GM18519 (cell line): ENCODE data around the gene SYT6.
"Not testable (repeated sequence)": the region's sequence is repeated elsewhere in the genome, so short reads cannot be mapped to it uniquely, and the experiment has no call there.

Experiments
- ATAC-seq: cut with Tn5 transposase; IDR thresholded peaks from one replicate; pipeline ENCODE4 v1.9.1; 2021; ENCODE audit warnings: mild to moderate bottlenecking, moderate library complexity; ENCODE audit not compliant: unreplicated experiment, low FRiP score

SYT6 gene

DNA sequence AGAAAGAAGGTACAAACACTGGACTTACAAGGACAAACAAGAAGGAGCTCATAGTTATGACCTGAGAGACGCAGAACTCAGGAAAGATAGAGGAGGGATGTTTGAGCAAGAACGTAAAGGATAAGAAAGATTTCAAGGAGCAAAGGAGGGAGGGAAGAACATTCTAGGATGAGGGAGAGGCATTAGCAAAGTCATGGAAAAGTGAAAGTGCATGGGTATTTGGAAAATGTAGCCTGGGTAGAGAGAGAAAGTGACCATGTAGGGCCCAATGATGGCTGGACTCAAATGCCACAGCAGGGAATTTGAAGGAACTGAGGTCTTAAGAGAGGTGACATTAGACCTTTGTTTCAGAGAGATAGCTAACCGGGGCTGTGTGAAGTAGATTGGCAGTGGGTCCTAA lies 76.5 kb downstream of the SYT6 start:
- ATAC-seq, result no peak

- no peak for ATAC-seq
Observed at GRCh38 chr1:114076308-114076707, 77.4 kb downstream of the SYT6 start.

DNA sequence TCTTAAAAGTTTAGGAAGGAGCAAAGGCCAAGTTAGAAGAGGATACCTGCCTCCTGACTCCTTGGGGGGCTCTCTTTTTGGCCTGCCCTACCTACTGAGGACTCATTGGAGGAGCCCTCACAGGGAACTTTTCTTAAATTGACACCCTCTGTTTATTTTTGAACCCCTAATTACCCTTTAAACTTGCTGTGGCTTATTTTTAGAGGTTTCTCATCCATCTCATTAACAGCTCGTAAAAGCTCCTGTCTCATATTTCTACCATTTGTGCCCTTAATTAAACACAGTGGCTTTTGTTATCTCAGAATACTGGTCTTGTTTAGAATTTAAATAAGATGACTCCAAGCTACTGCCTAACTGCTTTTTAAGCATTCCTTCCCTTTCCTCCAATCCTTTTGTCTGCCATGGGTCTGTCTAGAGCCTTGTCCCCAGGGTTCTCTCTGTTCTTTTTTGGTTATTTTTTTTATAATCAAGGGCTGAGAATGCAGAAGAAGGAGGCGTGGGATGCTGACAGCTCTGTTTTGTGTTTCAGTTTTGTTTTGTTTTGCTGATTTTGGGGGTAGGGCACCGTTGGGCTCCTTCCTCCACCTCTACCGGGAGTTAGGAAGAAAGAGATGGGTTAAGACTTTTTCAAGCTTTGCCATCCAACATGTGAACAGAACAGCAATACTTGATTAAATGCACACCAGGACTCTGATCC lies 78.0 kb downstream of the SYT6 start:
- no peak for ATAC-seq

GRCh38 chr1:114075105-114075504 lies 78.6 kb downstream of the SYT6 start:
- ATAC-seq, result no peak

- ATAC-seq, result no peak
Observed at GRCh38 chr1:114072246-114072645, 81.4 kb downstream of the SYT6 start.

GRCh38 chr1:114069762-114070161 lies 83.9 kb downstream of the SYT6 start:
- not testable (repeated sequence) for ATAC-seq

DNA sequence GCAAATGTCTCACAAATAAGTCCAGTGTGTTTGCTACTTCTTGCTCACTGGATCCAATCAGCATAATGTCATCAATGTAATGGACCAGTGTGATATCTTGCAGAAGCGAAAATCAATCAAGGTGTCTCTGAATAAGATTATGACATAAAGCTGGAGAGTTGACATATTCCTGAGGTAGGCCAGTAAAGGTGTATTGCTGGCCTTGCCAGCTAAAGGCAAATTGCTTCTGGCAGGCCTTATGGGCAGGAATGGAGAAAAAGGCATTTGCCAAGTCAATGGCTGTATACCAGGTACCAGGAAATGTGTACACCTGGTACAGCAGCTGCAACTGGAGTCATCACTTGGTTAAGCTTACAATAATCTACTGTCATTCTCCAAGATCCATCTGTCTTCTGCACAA lies 85.0 kb downstream of the SYT6 start:
- not testable (repeated sequence) for ATAC-seq

- ATAC-seq, result not testable (repeated sequence)
Observed at GRCh38 chr1:114065671-114066070, 88.0 kb downstream of the SYT6 start.

- ATAC-seq, result no peak
Observed at GRCh38 chr1:114063544-114063943, 90.1 kb downstream of the SYT6 start.

DNA sequence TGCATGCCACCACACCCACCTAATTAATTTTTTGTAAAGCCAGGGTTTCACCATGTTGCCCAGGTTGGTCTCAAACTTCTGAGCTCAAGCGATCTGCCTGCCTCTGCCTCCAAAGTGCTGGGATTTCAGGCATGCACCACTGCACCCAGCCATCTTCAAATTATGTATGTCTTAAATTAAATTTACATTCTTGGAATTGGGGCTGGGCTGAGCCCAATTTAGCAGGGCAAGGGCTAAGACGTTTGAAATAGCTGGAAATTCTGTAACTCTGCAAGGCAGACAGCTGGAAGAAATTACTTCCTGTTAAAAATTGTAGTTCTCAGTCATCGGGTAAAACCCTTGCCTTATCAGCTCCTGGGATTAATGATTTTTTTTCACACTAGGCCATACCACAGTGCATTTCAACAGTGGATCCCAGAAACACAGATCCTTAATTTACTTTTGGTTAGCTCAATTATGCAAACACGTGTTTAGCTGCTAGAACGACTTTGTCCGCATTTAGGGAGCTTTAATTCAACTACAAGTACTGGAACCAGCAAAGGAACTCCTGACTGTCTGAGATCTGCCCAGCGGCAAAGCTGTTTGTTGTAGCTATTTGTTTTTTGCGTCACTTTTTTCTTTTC lies 91.1 kb downstream of the SYT6 start:
- no peak for ATAC-seq

DNA sequence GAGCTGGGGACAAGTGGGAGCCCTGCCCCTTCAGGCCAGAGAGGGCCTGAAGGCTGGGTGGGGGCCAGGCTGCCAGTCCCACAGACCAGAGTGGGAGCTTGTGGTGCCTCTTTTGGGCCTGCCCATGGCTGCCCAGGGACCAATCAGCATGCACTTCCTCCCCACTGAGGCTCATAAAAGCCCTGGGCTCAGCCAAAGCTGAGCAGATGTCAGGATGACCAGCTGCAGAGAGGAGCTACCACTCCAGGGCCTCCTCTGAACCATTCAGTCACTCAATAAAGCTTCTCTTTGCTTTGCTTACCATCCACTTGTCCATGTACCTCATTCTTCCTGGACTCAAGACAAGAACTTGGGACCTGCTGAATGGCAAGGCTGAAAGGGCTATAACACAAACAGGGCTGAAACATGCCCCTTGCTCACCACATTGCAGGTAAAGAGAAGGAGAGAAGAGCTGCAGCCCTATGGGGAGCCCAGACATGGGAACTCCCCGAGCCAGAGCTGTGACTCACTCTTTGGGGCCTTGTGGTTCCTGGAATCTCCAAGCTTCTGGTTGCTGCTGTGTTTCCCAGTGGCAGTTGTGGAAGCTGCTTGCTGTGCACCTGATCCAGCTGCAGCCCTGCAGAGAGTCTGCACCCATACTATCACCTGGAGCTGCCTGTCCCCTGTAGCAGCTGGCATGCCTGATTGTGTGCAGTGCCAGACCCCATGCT lies 92.4 kb downstream of the SYT6 start:
- no peak for ATAC-seq

GRCh38 chr1:114058236-114058635 lies 95.4 kb downstream of the SYT6 start:
- not testable (repeated sequence) for ATAC-seq

GRCh38 chr1:114054148-114054547 lies 99.5 kb downstream of the SYT6 start:
- ATAC-seq, result no peak

GRCh38 chr1:114048232-114048631 lies 105.4 kb downstream of the SYT6 start:
- no peak for ATAC-seq

- ATAC-seq, result no peak
Observed at GRCh38 chr1:114043548-114043947, 110.1 kb downstream of the SYT6 start.

DNA sequence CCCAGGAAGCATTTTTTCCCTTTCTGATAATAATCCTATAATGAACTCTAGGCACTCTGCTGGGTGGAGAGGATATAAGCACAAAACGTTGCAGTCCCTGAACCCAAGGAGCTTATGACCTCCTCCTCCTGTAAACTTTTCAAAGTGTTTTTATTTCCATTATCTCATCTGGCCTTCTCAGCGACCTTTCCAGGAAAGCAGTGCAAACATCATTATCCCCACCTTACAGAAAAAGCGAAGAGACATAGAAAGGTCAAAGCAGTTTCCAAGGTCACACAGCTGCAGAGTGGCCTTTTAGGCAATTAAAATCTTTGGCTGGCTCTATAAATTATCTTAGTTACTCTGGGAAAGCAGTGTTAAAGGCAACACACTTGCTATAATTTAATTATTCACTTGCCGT lies 110.6 kb downstream of the SYT6 start:
- ATAC-seq, result no peak

GRCh38 chr1:114040273-114041015 lies 113.2 kb downstream of the SYT6 start:
- no peak for ATAC-seq
